A549 (cell line): ENCODE data around the gene ZNF445. TPM values are rescaled to one million over a fixed set of nuclear protein-coding genes. Genes with fewer than 3 reads are reported as not detected.

Experiments
- ATAC-seq, 2 experiments: fragments of 200-7000 bp in 1 of 2; fragments of >200 bp in 1 of 2; cut with Nextera tagmentation in 1 of 2; cut with Tn5 transposase in 1 of 2; 3 replicates each; pipeline versions ENCODE4 v1.8.0 to v1.9.1; 2018 to 2020; ENCODE audit warnings: mild to moderate bottlenecking in 1 of 2, moderate library complexity in 1 of 2
- CTCF ChIA-PET: fragments of 300-600 bp; sonication (Branson Sonifier 250); formaldehyde crosslinking; extraction: SDS; loops from one replicate; lab custom pipeline; 2021; ENCODE audit warnings: antibody characterized with exemption, inconsistent platforms; lab: Yijun Ruan, JAX
- POLR2A ChIA-PET: fragments of 350-600 bp; formaldehyde crosslinking; extraction: SDS; loops from one replicate; lab custom pipeline; 2021; ENCODE audit warnings: antibody characterized with exemption, inconsistent platforms; lab: Yijun Ruan, JAX
- DNase-seq, 2 experiments: peaks; one replicate each; pipeline versions ENCODE4 v3.0.0 to v3.0.0-alpha.2; 2011 to 2016; ENCODE audit warnings: low read depth in 1 of 2, low spot score in 1 of 2
- FAIRE-seq: peaks from 2 replicates; lab custom pipeline; 2011; peaks lifted over from hg19 to GRCh38; lab: Jason Lieb, UNC
- H3K27ac ChIP-seq, 2 experiments: fragments of >200 bp; sonication (Bioruptor Twin); formaldehyde crosslinking; 3 replicates each; pipeline ENCODE4 v1.5.1; 2016 to 2017
- H3K4me1 ChIP-seq: fragments of >200 bp; sonication (Bioruptor Twin); formaldehyde crosslinking; 3 replicates; pipeline ENCODE4 v1.6.1; 2016
- H3K4me2 ChIP-seq: fragments of >200 bp; sonication (Bioruptor Twin); formaldehyde crosslinking; 3 replicates; pipeline ENCODE4 v1.6.1; 2016
- H3K4me3 ChIP-seq: fragments of >200 bp; sonication (Bioruptor Twin); formaldehyde crosslinking; 3 replicates; pipeline ENCODE4 v1.5.1; 2016
- H3K9me3 ChIP-seq: fragments of >200 bp; sonication (Bioruptor Twin); formaldehyde crosslinking; 3 replicates; pipeline ENCODE4 v1.6.1; 2016
- BHLHE40 ChIP-seq: IDR thresholded peaks from 2 replicates; pipeline ENCODE4 v1.6.1; 2012; ENCODE audit warnings: low read depth, low read length, inconsistent platforms
- CBX2 ChIP-seq: fragments of 200-600 bp; sonication (generic); IDR thresholded peaks from 2 replicates; pipeline ENCODE4 v1.6.1; 2016; ENCODE audit warnings: low read depth, mild to moderate bottlenecking, borderline replicate concordance
- CBX8 ChIP-seq: fragments of 200-600 bp; sonication (generic); IDR thresholded peaks from 2 replicates; pipeline ENCODE4 v1.6.1; 2016
- EHMT2 ChIP-seq: fragments of 200-600 bp; sonication (generic); IDR thresholded peaks from 2 replicates; pipeline ENCODE4 v1.6.1; 2016; ENCODE audit warnings: antibody characterized with exemption, low read depth, mild to moderate bottlenecking, moderate library complexity
- EP300 ChIP-seq, 2 experiments: fragments of >200 bp; sonication (Bioruptor Twin); formaldehyde crosslinking; IDR thresholded peaks; 2 replicates in 1 of 2; 3 replicates in 1 of 2; pipeline ENCODE4 v1.6.1; 2016 to 2017
- FOSB ChIP-seq: fragments of 250-450 bp; sonication (Bioruptor Pico); IDR thresholded peaks from 2 replicates; pipeline ENCODE4 v1.5.0; 2020; ENCODE audit warnings: mild to moderate bottlenecking, moderate library complexity
- FOXS1 ChIP-seq: fragments of 250-450 bp; sonication (Bioruptor Pico); IDR thresholded peaks from 2 replicates; pipeline ENCODE4 v1.5.0; 2020; ENCODE audit warnings: mild to moderate bottlenecking, moderate library complexity
- HOXB5 ChIP-seq: fragments of 250-450 bp; sonication (Bioruptor Pico); IDR thresholded peaks from 2 replicates; pipeline ENCODE4 v1.5.0; 2020; ENCODE audit warnings: mild to moderate bottlenecking, moderate library complexity
- JUNB ChIP-seq: fragments of >200 bp; sonication (Bioruptor Twin); formaldehyde crosslinking; IDR thresholded peaks from 2 replicates; pipeline ENCODE4 v1.6.1; 2016
- KDM5A ChIP-seq: fragments of 200-600 bp; sonication (generic); IDR thresholded peaks from 2 replicates; pipeline ENCODE4 v1.6.1; 2016; ENCODE audit warnings: antibody characterized with exemption, mild to moderate bottlenecking
- MAFK ChIP-seq: fragments of 450-650 bp; IDR thresholded peaks from 2 replicates; pipeline ENCODE4 v1.6.1; 2014; ENCODE audit not compliant: partially characterized antibody
- PHF8 ChIP-seq: fragments of 200-600 bp; sonication (generic); IDR thresholded peaks from 2 replicates; pipeline ENCODE4 v1.6.1; 2016; ENCODE audit warnings: low read depth, mild to moderate bottlenecking, antibody characterized with exemption, moderate library complexity, borderline replicate concordance
- RAD21 ChIP-seq, 2 experiments: fragments of >200 bp in 1 of 2; sonication (Bioruptor Twin) in 1 of 2; formaldehyde crosslinking in 1 of 2; IDR thresholded peaks in 1 of 2; conservative IDR thresholded peaks in 1 of 2; 2 replicates in 1 of 2; 3 replicates in 1 of 2; pipeline ENCODE4 v1.6.1; 2012 to 2018; ENCODE audit warnings: inconsistent platforms in 1 of 2
- RCOR1 ChIP-seq: fragments of 150-350 bp; IDR thresholded peaks from 2 replicates; pipeline ENCODE4 v1.6.1; 2014; ENCODE audit warnings: antibody characterized with exemption, low read length, low read depth
- SMC3 ChIP-seq: fragments of >200 bp; sonication (Bioruptor Twin); formaldehyde crosslinking; IDR thresholded peaks from 3 replicates; pipeline ENCODE4 v1.6.1; 2018; ENCODE audit warnings: inconsistent platforms
- TP53 ChIP-seq: fragments of 250-450 bp; sonication (Bioruptor Pico); IDR thresholded peaks from 2 replicates; pipeline ENCODE4 v1.5.0; 2021; ENCODE audit warnings: mild to moderate bottlenecking, moderate library complexity
- ZFP36 ChIP-seq: fragments of 450-650 bp; IDR thresholded peaks from 2 replicates; pipeline ENCODE4 v1.6.1; 2014; ENCODE audit warnings: borderline replicate concordance; ENCODE audit not compliant: partially characterized antibody
- ZSCAN20 ChIP-seq: fragments of 250-450 bp; sonication (Bioruptor Pico); IDR thresholded peaks from 2 replicates; pipeline ENCODE4 v1.8.0; 2022; ENCODE audit warnings: mild to moderate bottlenecking, moderate library complexity
- WGBS: methylation state at CpG from one replicate; pipeline ENCODE4 v1.1.6; 2017; ENCODE audit errors: missing lambda C conversion rate; 5-methylcytosine and 5-hydroxymethylcytosine counted together
- polyA plus RNA-seq, 4 experiments: library from polyadenylated mRNA; depleted of rRNA in 3 of 4; stranded (reverse); fragments of >200 nt; fragmentation: RNase III in 1 of 4; extraction: RNeasy Plus Mini Kit Qiagen cat#74134 plus additional on column Dnase treatment in 1 of 4; gene quantifications; 2 replicates in 3 of 4; 3 replicates in 1 of 4; pipeline ENCODE4 v1.2.3, GENCODE V29; 2011 to 2017
- TF ChIP-seq, protein P1 (sequence below): fragments of >200 bp; sonication (Bioruptor Twin); formaldehyde crosslinking; IDR thresholded peaks from 3 replicates; pipeline ENCODE4 v1.6.1; 2016
- TF ChIP-seq, protein P2 (sequence below): IDR thresholded peaks from 2 replicates; pipeline ENCODE4 v1.6.1; 2012; ENCODE audit warnings: low read depth, borderline replicate concordance
- TF ChIP-seq, protein P3 (sequence below): fragments of 250-450 bp; sonication (Bioruptor Pico); IDR thresholded peaks from 2 replicates; pipeline ENCODE4 v1.5.0; 2021; ENCODE audit warnings: mild to moderate bottlenecking, moderate library complexity, borderline replicate concordance
- TF ChIP-seq, protein P4 (sequence below): fragments of 150-350 bp; IDR thresholded peaks from 2 replicates; pipeline ENCODE4 v1.6.1; 2014; ENCODE audit warnings: low read depth, mild to moderate bottlenecking, low read length
- TF ChIP-seq, protein P5 (sequence below): fragments of 200-600 bp; sonication (generic); IDR thresholded peaks from 2 replicates; pipeline ENCODE4 v1.6.1; 2016; ENCODE audit warnings: antibody characterized with exemption, mild to moderate bottlenecking, moderate library complexity
- TF ChIP-seq, protein P6 (sequence below): fragments of 250-450 bp; sonication (Bioruptor Pico); IDR thresholded peaks from 2 replicates; pipeline ENCODE4 v1.5.0; 2020; ENCODE audit warnings: low read depth, mild to moderate bottlenecking, moderate library complexity

Gene ZNF445
- polyA plus RNA-seq, 2 of the 4 experiments (the other 2 are of a cell fraction) = 3.4 to 4.0 TPM

DNA sequence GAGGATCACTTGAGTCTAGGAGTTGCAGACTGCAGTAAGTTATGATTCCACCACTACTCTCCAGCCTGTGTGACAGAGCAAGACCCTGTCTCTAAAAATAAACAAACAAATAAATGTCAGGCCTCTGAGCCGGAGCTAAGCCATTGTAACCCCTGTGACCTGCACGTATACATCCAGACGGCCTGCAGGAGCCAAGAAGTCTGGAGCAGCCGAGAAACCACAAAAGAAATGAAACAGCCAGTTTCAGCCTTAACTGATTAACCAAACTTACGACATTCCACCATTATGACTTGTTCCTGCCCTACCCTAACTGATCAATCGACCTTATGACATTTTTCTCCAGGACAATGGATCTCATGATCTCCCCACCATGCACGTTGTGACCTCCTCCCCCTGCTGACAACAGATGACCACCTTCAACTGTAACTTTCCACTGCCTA, 45.0 kb upstream of the ZNF445 start (continued):
- TF ChIP-seq FOXS1 (CRISPR knock-in tag) (no peak), TP53 (CRISPR knock-in tag) (no peak), CBX2 (no peak), CBX8 (no peak)

DNA sequence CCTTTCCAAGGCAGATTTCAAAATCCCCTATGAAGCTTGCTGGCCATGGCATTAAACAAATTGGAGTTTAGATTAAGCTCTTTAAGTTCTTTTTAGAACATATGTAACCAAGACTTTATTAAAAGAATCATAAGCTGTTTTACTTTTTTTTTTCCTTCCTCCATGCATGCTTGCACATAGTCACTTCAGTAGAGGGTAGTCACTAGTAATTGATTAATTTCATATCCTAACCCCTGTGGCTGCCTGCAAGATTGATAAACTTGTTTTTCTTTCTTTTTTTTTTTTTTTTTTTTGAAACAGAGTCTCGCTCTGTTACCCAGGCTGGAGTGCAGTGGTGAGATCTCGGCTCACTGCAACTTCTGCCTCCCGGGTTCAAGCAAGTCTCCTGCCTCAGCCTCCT, 44.3 kb upstream of the ZNF445 start:
- Histone ChIP-seq H3K4me2 (no peak overlapping the region), H3K4me1 (no peaks in the 10 kb centered on the region), H3K9me3 (no peaks in the 10 kb centered on the region; the same call in 2 of the 3 replicates), H3K27ac (no peak overlapping the region), H3K4me3 (no peak overlapping the region)
- POLR2A ChIA-PET = no interaction called here
- ATAC-seq (no peak), DNase-seq (no peak), FAIRE-seq (no peak)
- no peak for TF ChIP-seq EHMT2
- TF ChIP-seq MAFK = no peak
- no peak for TF ChIP-seq SMC3
- TF ChIP-seq, protein P1, sequence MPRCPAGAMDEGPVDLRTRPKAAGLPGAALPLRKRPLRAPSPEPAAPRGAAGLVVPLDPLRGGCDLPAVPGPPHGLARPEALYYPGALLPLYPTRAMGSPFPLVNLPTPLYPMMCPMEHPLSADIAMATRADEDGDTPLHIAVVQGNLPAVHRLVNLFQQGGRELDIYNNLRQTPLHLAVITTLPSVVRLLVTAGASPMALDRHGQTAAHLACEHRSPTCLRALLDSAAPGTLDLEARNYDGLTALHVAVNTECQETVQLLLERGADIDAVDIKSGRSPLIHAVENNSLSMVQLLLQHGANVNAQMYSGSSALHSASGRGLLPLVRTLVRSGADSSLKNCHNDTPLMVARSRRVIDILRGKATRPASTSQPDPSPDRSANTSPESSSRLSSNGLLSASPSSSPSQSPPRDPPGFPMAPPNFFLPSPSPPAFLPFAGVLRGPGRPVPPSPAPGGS = no peak
- TF ChIP-seq, protein P2, sequence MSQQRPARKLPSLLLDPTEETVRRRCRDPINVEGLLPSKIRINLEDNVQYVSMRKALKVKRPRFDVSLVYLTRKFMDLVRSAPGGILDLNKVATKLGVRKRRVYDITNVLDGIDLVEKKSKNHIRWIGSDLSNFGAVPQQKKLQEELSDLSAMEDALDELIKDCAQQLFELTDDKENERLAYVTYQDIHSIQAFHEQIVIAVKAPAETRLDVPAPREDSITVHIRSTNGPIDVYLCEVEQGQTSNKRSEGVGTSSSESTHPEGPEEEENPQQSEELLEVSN = no peak
- no peak for TF ChIP-seq FOSB (CRISPR knock-in tag)
- TF ChIP-seq JUNB = no peak
- no peak for TF ChIP-seq HOXB5 (CRISPR knock-in tag)
- no peak for TF ChIP-seq EP300 (IDR thresholded peaks at IDR 0.05)
- TF ChIP-seq, protein P3, sequence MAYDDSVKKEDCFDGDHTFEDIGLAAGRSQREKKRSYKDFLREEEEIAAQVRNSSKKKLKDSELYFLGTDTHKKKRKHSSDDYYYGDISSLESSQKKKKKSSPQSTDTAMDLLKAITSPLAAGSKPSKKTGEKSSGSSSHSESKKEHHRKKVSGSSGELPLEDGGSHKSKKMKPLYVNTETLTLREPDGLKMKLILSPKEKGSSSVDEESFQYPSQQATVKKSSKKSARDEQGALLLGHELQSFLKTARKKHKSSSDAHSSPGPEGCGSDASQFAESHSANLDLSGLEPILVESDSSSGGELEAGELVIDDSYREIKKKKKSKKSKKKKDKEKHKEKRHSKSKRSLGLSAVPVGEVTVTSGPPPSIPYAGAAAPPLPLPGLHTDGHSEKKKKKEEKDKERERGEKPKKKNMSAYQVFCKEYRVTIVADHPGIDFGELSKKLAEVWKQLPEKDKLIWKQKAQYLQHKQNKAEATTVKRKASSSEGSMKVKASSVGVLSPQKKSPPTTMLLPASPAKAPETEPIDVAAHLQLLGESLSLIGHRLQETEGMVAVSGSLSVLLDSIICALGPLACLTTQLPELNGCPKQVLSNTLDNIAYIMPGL (CRISPR knock-in tag) = no peak
- TF ChIP-seq BHLHE40 = no peak
- TF ChIP-seq, protein P4, sequence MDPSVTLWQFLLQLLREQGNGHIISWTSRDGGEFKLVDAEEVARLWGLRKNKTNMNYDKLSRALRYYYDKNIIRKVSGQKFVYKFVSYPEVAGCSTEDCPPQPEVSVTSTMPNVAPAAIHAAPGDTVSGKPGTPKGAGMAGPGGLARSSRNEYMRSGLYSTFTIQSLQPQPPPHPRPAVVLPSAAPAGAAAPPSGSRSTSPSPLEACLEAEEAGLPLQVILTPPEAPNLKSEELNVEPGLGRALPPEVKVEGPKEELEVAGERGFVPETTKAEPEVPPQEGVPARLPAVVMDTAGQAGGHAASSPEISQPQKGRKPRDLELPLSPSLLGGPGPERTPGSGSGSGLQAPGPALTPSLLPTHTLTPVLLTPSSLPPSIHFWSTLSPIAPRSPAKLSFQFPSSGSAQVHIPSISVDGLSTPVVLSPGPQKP = no peak
- TF ChIP-seq KDM5A = no peak
- TF ChIP-seq ZFP36 = no peak
- TF ChIP-seq RCOR1 = no peak
- TF ChIP-seq FOXS1 (CRISPR knock-in tag) = no peak
- TF ChIP-seq PHF8 = no peak
- CTCF ChIA-PET = interaction anchor here (0.6 kb wide), 1 partner anchor 463 kb away, joined by 3 read pairs; no protein-coding TSS in a partner anchor
- WGBS = no CpG with 5 or more reads among the region's 3 CpGs

DNA sequence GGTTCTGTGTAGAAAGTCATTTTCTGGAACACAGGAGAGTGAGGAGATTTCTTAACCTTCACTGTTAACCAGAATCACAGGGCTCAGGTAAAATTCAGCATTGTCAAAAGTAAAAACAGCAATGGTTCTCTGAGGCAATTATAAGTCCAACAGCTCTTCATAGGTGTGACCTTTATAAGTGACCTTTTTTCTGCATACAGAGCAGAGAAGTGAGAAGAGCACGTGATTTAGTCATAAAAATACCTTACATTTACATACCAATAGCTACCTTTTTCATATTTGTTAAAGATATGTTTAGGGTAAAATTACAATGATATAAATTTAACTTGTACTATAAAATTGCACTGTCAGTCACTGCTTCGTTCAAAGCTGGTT, 41.3 kb upstream of the ZNF445 start:
- CTCF ChIA-PET = interaction anchor here (1.0 kb wide), 1 partner anchor 15 kb away, joined by 3 read pairs; no protein-coding TSS in a partner anchor
- Histone ChIP-seq H3K27ac (no peak overlapping the region), H3K4me3 (no peak overlapping the region), H3K4me2 (no peak overlapping the region), H3K9me3 (no peaks in the 10 kb centered on the region), H3K4me1 (no peaks in the 10 kb centered on the region)
- ATAC-seq (no peak), FAIRE-seq (no peak), DNase-seq (no peak)
- POLR2A ChIA-PET = no interaction called here
- WGBS = 6% methylated on average over 2 of the region's 2 CpGs
- TF ChIP-seq FOSB (CRISPR knock-in tag) = no peak
- TF ChIP-seq, protein P5, sequence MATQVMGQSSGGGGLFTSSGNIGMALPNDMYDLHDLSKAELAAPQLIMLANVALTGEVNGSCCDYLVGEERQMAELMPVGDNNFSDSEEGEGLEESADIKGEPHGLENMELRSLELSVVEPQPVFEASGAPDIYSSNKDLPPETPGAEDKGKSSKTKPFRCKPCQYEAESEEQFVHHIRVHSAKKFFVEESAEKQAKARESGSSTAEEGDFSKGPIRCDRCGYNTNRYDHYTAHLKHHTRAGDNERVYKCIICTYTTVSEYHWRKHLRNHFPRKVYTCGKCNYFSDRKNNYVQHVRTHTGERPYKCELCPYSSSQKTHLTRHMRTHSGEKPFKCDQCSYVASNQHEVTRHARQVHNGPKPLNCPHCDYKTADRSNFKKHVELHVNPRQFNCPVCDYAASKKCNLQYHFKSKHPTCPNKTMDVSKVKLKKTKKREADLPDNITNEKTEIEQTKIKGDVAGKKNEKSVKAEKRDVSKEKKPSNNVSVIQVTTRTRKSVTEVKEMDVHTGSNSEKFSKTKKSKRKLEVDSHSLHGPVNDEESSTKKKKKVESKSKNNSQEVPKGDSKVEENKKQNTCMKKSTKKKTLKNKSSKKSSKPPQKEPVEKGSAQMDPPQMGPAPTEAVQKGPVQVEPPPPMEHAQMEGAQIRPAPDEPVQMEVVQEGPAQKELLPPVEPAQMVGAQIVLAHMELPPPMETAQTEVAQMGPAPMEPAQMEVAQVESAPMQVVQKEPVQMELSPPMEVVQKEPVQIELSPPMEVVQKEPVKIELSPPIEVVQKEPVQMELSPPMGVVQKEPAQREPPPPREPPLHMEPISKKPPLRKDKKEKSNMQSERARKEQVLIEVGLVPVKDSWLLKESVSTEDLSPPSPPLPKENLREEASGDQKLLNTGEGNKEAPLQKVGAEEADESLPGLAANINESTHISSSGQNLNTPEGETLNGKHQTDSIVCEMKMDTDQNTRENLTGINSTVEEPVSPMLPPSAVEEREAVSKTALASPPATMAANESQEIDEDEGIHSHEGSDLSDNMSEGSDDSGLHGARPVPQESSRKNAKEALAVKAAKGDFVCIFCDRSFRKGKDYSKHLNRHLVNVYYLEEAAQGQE = no peak
- TF ChIP-seq, protein P6, sequence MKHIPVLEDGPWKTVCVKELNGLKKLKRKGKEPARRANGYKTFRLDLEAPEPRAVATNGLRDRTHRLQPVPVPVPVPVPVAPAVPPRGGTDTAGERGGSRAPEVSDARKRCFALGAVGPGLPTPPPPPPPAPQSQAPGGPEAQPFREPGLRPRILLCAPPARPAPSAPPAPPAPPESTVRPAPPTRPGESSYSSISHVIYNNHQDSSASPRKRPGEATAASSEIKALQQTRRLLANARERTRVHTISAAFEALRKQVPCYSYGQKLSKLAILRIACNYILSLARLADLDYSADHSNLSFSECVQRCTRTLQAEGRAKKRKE (CRISPR knock-in tag) = no peak
- no peak for TF ChIP-seq RAD21 (conservative IDR thresholded peaks at IDR 0.05 in 1 of 2, IDR thresholded peaks at IDR 0.05 in 1 of 2)
- TF ChIP-seq, protein P1 = no peak
- no peak for TF ChIP-seq RCOR1
- TF ChIP-seq ZSCAN20 (CRISPR knock-in tag) = no peak
